GM12878 (cell line): Measurements from ENCODE around the gene PRX. TPM values are rescaled to one million over a fixed set of nuclear protein-coding genes. Genes with fewer than 3 reads are reported as not detected.

Experiments used
- ATAC-seq: fragments of 200-7000 bp; cut with Tn5 transposase; 3 replicates; pipeline ENCODE4 v1.9.1; 2020; ENCODE audit warnings: mild to moderate bottlenecking, moderate library complexity
- BruUV-seq: library from RNA; stranded (reverse); fragments of 400-500 nt; replicated peaks from 2 replicates; lab custom pipeline; 2021; lab: Mats Ljungman, UMichigan
- CTCF ChIA-PET: fragments of 300-600 bp; sonication (Branson Sonifier 250); formaldehyde crosslinking; extraction: SDS; loops from one replicate; lab custom pipeline; 2021; ENCODE audit warnings: inconsistent platforms; lab: Yijun Ruan, JAX
- POLR2A ChIA-PET: fragments of 350-600 bp; formaldehyde crosslinking; extraction: SDS; loops from one replicate; lab custom pipeline; 2021; ENCODE audit warnings: inconsistent platforms; lab: Charles Lee
- RAD21 ChIA-PET: fragments of 300-600 bp; sonication (Branson Sonifier 250); formaldehyde crosslinking; loops from one replicate; lab custom pipeline; 2023; ENCODE audit warnings: antibody characterized with exemption; ENCODE audit not compliant: unreplicated experiment; lab: Charles Lee
- SMC1A ChIA-PET: fragments of 300-600 bp; sonication (Branson Sonifier 250); formaldehyde crosslinking; loops from one replicate; lab custom pipeline; 2023; ENCODE audit not compliant: unreplicated experiment, uncharacterized antibody; lab: Charles Lee
- DNase-seq: peaks from one replicate; pipeline ENCODE4 v3.0.0-alpha.2; 2011; ENCODE audit warnings: low read depth, low spot score
- FAIRE-seq: peaks from 3 replicates; lab custom pipeline; 2011; peaks lifted over from hg19 to GRCh38; lab: Jason Lieb, UNC
- H2AFZ ChIP-seq: 2 replicates; pipeline ENCODE4 v1.6.0; 2011; ENCODE audit warnings: low read depth, low read length, control low read depth; ENCODE audit not compliant: control insufficient read depth
- H3K27ac ChIP-seq: 2 replicates; pipeline ENCODE4 v1.5.1; 2011; ENCODE audit warnings: control low read depth; ENCODE audit not compliant: control insufficient read depth, insufficient read depth
- H3K27me3 ChIP-seq, 2 experiments: replicated peaks in 1 of 2; 2 replicates each; pipeline versions ENCODE4 v1.6.0 to v1.6.1; 2011; ENCODE audit warnings: low read length in 1 of 2; ENCODE audit not compliant: control insufficient read depth in 2 of 2, insufficient read depth in 2 of 2
- H3K36me3 ChIP-seq, 2 experiments: 2 replicates each; pipeline ENCODE4 v1.5.1; 2011; ENCODE audit warnings: low read length in 1 of 2; ENCODE audit not compliant: control insufficient read depth in 2 of 2, insufficient read depth in 2 of 2
- H3K4me1 ChIP-seq: 2 replicates; pipeline ENCODE4 v1.6.1; 2011; ENCODE audit warnings: mild to moderate bottlenecking, low read length, moderate library complexity, mixed read lengths; ENCODE audit not compliant: control insufficient read depth, insufficient read depth
- H3K4me2 ChIP-seq: 2 replicates; pipeline ENCODE4 v1.6.0; 2011; ENCODE audit warnings: control low read depth; ENCODE audit not compliant: control insufficient read depth, insufficient read depth
- H3K4me3 ChIP-seq: fragments of 200-600 bp; sonication (generic); 2 replicates; pipeline ENCODE4 v1.5.1; 2016
- H3K79me2 ChIP-seq: 2 replicates; pipeline ENCODE4 v1.6.0; 2011; ENCODE audit warnings: low read length; ENCODE audit not compliant: control insufficient read depth, insufficient read depth
- H3K9ac ChIP-seq: 2 replicates; pipeline ENCODE4 v1.8.0; 2011; ENCODE audit warnings: low read length, control low read depth, mixed read lengths; ENCODE audit not compliant: control insufficient read depth, insufficient read depth
- H3K9me3 ChIP-seq: replicated peaks from 3 replicates; pipeline ENCODE4 v1.5.1; 2011; ENCODE audit warnings: mild to moderate bottlenecking, low read length; ENCODE audit not compliant: control insufficient read depth, insufficient read depth
- H4K20me1 ChIP-seq: 2 replicates; pipeline ENCODE4 v1.6.0; 2011; ENCODE audit not compliant: control insufficient read depth, insufficient read depth
- ATF2 ChIP-seq: IDR thresholded peaks from 2 replicates; pipeline ENCODE4 v1.6.1; 2012; ENCODE audit warnings: low read length, inconsistent platforms
- NRF1 ChIP-seq: conservative IDR thresholded peaks from 2 replicates; pipeline ENCODE4 v1.6.1; 2011; ENCODE audit warnings: mild to moderate bottlenecking, low read depth, low read length, improper control_type of control experiment
- ZBED1 ChIP-seq: IDR thresholded peaks from 2 replicates; pipeline ENCODE4 v1.6.1; 2016; ENCODE audit warnings: borderline replicate concordance
- ZBTB33 ChIP-seq: fragments of 450-650 bp; IDR thresholded peaks from 2 replicates; pipeline ENCODE4 v1.6.1; 2017; ENCODE audit warnings: mild to moderate bottlenecking
- WGBS: methylation state at CpG from one replicate; pipeline ENCODE4 v1.1.6; 2016; ENCODE audit warnings: low lambda C conversion rate; ENCODE audit not compliant: insufficient replicate concordance, insufficient coverage; ENCODE audit errors: missing lambda C conversion rate; 5-methylcytosine and 5-hydroxymethylcytosine counted together
- in situ Hi-C: fragments of 300-500 bp; cut with MboI; formaldehyde crosslinking; loops from 9 replicates; pipeline ENCODE4 v1.14.3; 2018; ENCODE audit warnings: mixed read lengths
- intact Hi-C: fragments of 100-400 bp; cut with micrococcal nuclease; formaldehyde crosslinking; loops from one replicate; pipeline ENCODE4 v1.14.2; 2022; ENCODE audit not compliant: unreplicated experiment
- polyA plus RNA-seq, 11 experiments: library from polyadenylated mRNA; depleted of rRNA in 4 of 11; unstranded in 6 of 11; stranded (reverse) in 5 of 11; fragments of >200 nt; fragmentation: Nextera tagmentation in 4 of 11; fragmentation: Illumina TruSeq in 1 of 11; extraction: Ambion mirVana in 4 of 11; extraction: Trizol in 1 of 11; gene quantifications; 1 replicate in 1 of 11; 2 replicates in 10 of 11; pipeline versions ENCODE4 v1.2.1 to v1.2.3, GENCODE V29; 2011 to 2016; ENCODE audit warnings: inconsistent platforms in 2 of 11, missing spikeins in 2 of 11, low read depth in 1 of 11
- total RNA-seq, 4 experiments: library from RNA; depleted of rRNA in 3 of 4; stranded (reverse); fragments of >200 nt in 3 of 4; fragmentation: Illumina TruSeq in 1 of 4; extraction: Trizol in 1 of 4; gene quantifications; 2 replicates each; pipeline versions ENCODE4 v1.2.1 to v1.2.3, GENCODE V29; 2013 to 2021
- TF ChIP-seq, protein P1 (sequence below): fragments of 450-650 bp; formaldehyde crosslinking; IDR thresholded peaks from 2 replicates; pipeline ENCODE4 v1.4.0; 2020; ENCODE audit warnings: mild to moderate bottlenecking, moderate library complexity

Gene PRX
- total and polyA plus RNA-seq, 10 of the 15 experiments (the other 5 are each of a cell fraction or from before 2014, with no cell fraction given) = 0.02 to 1.4 (median 0.54) TPM; not detected in 1

- no peak overlapping the region for H2AFZ ChIP-seq
- ChIA-PET CTCF (no interaction called here), RAD21 (no interaction called here), POLR2A (no interaction called here)
- intact Hi-C loops = no loop called here
- 93% methylated on average over 11 of the region's 12 CpGs for WGBS
- no peak overlapping the region for H3K4me3 ChIP-seq
- no TSS peak for BruUV-seq
- H3K9me3 ChIP-seq = no peaks in the 10 kb centered on the region
- H3K4me1 ChIP-seq = no peaks in the 10 kb centered on the region
- H3K9ac ChIP-seq = no peak overlapping the region
- DNase-seq (no peak), FAIRE-seq (no peak), ATAC-seq (no peak)
- in situ Hi-C loops = no loop called here
- no peaks in the 10 kb centered on the region for H4K20me1 ChIP-seq
- no peak overlapping the region for H3K4me2 ChIP-seq
- H3K79me2 ChIP-seq = no peaks in the 10 kb centered on the region
- TF ChIP-seq ATF2 = no peak
- TF ChIP-seq, protein P1, sequence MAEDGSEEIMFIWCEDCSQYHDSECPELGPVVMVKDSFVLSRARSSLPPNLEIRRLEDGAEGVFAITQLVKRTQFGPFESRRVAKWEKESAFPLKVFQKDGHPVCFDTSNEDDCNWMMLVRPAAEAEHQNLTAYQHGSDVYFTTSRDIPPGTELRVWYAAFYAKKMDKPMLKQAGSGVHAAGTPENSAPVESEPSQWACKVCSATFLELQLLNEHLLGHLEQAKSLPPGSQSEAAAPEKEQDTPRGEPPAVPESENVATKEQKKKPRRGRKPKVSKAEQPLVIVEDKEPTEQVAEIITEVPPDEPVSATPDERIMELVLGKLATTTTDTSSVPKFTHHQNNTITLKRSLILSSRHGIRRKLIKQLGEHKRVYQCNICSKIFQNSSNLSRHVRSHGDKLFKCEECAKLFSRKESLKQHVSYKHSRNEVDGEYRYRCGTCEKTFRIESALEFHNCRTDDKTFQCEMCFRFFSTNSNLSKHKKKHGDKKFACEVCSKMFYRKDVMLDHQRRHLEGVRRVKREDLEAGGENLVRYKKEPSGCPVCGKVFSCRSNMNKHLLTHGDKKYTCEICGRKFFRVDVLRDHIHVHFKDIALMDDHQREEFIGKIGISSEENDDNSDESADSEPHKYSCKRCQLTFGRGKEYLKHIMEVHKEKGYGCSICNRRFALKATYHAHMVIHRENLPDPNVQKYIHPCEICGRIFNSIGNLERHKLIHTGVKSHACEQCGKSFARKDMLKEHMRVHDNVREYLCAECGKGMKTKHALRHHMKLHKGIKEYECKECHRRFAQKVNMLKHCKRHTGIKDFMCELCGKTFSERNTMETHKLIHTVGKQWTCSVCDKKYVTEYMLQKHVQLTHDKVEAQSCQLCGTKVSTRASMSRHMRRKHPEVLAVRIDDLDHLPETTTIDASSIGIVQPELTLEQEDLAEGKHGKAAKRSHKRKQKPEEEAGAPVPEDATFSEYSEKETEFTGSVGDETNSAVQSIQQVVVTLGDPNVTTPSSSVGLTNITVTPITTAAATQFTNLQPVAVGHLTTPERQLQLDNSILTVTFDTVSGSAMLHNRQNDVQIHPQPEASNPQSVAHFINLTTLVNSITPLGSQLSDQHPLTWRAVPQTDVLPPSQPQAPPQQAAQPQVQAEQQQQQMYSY (CRISPR knock-in tag) = no peak
- TF ChIP-seq NRF1 = no peak
- no peak for TF ChIP-seq ZBED1
- TF ChIP-seq ZBTB33 = no peak
- TF ChIP-seq, all 136 proteins: peak for 0
- Histone ChIP-seq H3K36me3 (no peaks in the 10 kb centered on the region; a peak in 2 of 4 replicates), H3K27me3 (no peaks in the 10 kb centered on the region), H3K27ac (no peak overlapping the region)
- SMC1A ChIA-PET = no interaction called here
These were observed 43.4 kb downstream of the PRX start for GRCh38 chr19:40369797-40370196.
